K562 (cell line): ENCODE measurements around the gene ZNF48. TPM values are rescaled to one million over a fixed set of nuclear protein-coding genes. Genes with fewer than 3 reads are reported as not detected.

Experiments used
- ATAC-seq: fragments of 200-7000 bp; cut with Tn5 transposase; 3 replicates; pipeline ENCODE4 v1.9.1; 2020; ENCODE audit warnings: moderate library complexity
- BruUV-seq: library from RNA; stranded (reverse); fragments of 400-500 nt; replicated peaks from 2 replicates; lab custom pipeline; 2021; lab: Mats Ljungman, UMichigan
- CTCF ChIA-PET: fragments of 300-600 bp; formaldehyde crosslinking; extraction: SDS; loops from one replicate; lab custom pipeline; 2021; ENCODE audit warnings: low intra/inter-chr PET ratio; lab: Yijun Ruan, JAX
- POLR2A ChIA-PET: fragments of 300-600, 350-650 bp; sonication (Branson Sonifier 250); formaldehyde crosslinking; extraction: SDS; loops from one replicate; lab custom pipeline; 2021; ENCODE audit warnings: antibody characterized with exemption, inconsistent platforms; lab: Yijun Ruan, JAX
- DNase-seq, 4 experiments: peaks; one replicate each; pipeline versions ENCODE4 v3.0.0 to v3.0.0-alpha.2; 2011 to 2018; ENCODE audit warnings: low spot score in 3 of 4, mixed read lengths in 3 of 4; ENCODE audit errors: extremely low read depth in 1 of 4
- FAIRE-seq: peaks from 2 replicates; lab custom pipeline; 2011; peaks lifted over from hg19 to GRCh38; lab: Jason Lieb, UNC
- H2AFZ ChIP-seq: 2 replicates; pipeline ENCODE4 v1.6.0; 2011; ENCODE audit warnings: low read depth, low read length, control low read depth, inconsistent platforms
- H3K27ac ChIP-seq: fragments of 200-600 bp; 3 replicates; pipeline ENCODE4 v1.8.0; 2011; ENCODE audit warnings: low read depth, mild to moderate bottlenecking, control low read depth, inconsistent platforms, low read length, moderate library complexity, mixed read lengths; ENCODE audit errors: extremely low read depth
- H3K27me3 ChIP-seq, 2 experiments: fragments of 300-600 bp in 1 of 2; 2 replicates in 1 of 2; 3 replicates in 1 of 2; pipeline versions ENCODE4 v1.6.0 to v1.8.0; 2011; ENCODE audit warnings: inconsistent platforms in 2 of 2, low read length in 2 of 2, mild to moderate bottlenecking in 1 of 2, mixed read lengths in 1 of 2, moderate library complexity in 1 of 2; ENCODE audit not compliant: control insufficient read depth in 2 of 2, insufficient read depth in 2 of 2
- H3K36me3 ChIP-seq: fragments of 300-600 bp; 3 replicates; pipeline ENCODE4 v1.8.0; 2011; ENCODE audit warnings: mild to moderate bottlenecking, low read length, inconsistent platforms; ENCODE audit not compliant: control insufficient read depth, insufficient read depth
- H3K4me1 ChIP-seq, 2 experiments: fragments of 200-600 bp in 1 of 2; replicated peaks in 1 of 2; 2 replicates in 1 of 2; 3 replicates in 1 of 2; pipeline versions ENCODE4 v1.5.1 to v1.8.0; 2011; ENCODE audit warnings: inconsistent platforms in 2 of 2, low read length in 2 of 2, mild to moderate bottlenecking in 1 of 2, mixed read lengths in 1 of 2, moderate library complexity in 1 of 2; ENCODE audit not compliant: control insufficient read depth in 2 of 2, insufficient read depth in 2 of 2
- H3K4me2 ChIP-seq: 2 replicates; pipeline ENCODE4 v1.6.1; 2011; ENCODE audit warnings: low read length, control low read depth, inconsistent platforms, mixed read lengths; ENCODE audit not compliant: insufficient read depth
- H3K4me3 ChIP-seq: fragments of 200-600 bp; sonication (generic), shearing (Covaris generic); 2 replicates; pipeline ENCODE4 v1.5.1; 2016; ENCODE audit warnings: control low read depth, inconsistent platforms
- H3K79me2 ChIP-seq: fragments of 200-600 bp; 3 replicates; pipeline ENCODE4 v1.8.0; 2011; ENCODE audit warnings: low read length, inconsistent platforms; ENCODE audit not compliant: control insufficient read depth, insufficient read depth
- H3K9ac ChIP-seq, 2 experiments: 2 replicates each; pipeline versions ENCODE4 v1.6.0 to v1.6.1; 2011; ENCODE audit warnings: low read depth in 2 of 2, low read length in 2 of 2, control low read depth in 1 of 2, inconsistent platforms in 1 of 2, mild to moderate bottlenecking in 1 of 2, mixed read lengths in 1 of 2; ENCODE audit not compliant: insufficient read depth in 1 of 2
- H3K9me1 ChIP-seq: one replicate; pipeline ENCODE4 v1.6.0; 2011; ENCODE audit warnings: inconsistent platforms, mild to moderate bottlenecking, low read length, moderate library complexity; ENCODE audit not compliant: control insufficient read depth, insufficient read depth
- H3K9me3 ChIP-seq: replicated peaks from 2 replicates; pipeline ENCODE4 v1.5.1; 2011; ENCODE audit warnings: low read depth, low read length, inconsistent platforms; ENCODE audit not compliant: control insufficient read depth, insufficient read depth
- H4K20me1 ChIP-seq: replicated peaks from 2 replicates; pipeline ENCODE4 v1.6.1; 2011; ENCODE audit warnings: low read length, inconsistent platforms, mixed read lengths; ENCODE audit not compliant: control insufficient read depth, insufficient read depth
- ETV1 ChIP-seq: fragments of 450-650 bp; conservative IDR thresholded peaks from 2 replicates; pipeline ENCODE4 v1.6.1; 2016; ENCODE audit warnings: missing genetic modification characterization, control low read depth, low read depth, missing compliant biosample characterization
- FOXK2 ChIP-seq, 2 experiments: fragments of 450-650 bp; IDR thresholded peaks in 1 of 2; conservative IDR thresholded peaks in 1 of 2; 2 replicates each; pipeline ENCODE4 v1.6.1; 2016; ENCODE audit warnings: low read depth in 2 of 2, mild to moderate bottlenecking in 1 of 2
- HCFC1 ChIP-seq: IDR thresholded peaks from 2 replicates; pipeline ENCODE4 v1.6.1; 2012; ENCODE audit warnings: low read depth, low read length, improper control_type of control experiment
- KLF10 ChIP-seq: fragments of 250-450 bp; sonication (Bioruptor Pico); IDR thresholded peaks from 2 replicates; pipeline ENCODE4 v1.6.1; 2021; ENCODE audit warnings: matching md5 sums
- MTA2 ChIP-seq: fragments of 450-650 bp; IDR thresholded peaks from 2 replicates; pipeline ENCODE4 v1.6.1; 2016; ENCODE audit warnings: low read depth
- NCOA2 ChIP-seq, 2 experiments: fragments of 450-650 bp; IDR thresholded peaks; 2 replicates each; pipeline ENCODE4 v1.6.1; 2018; ENCODE audit warnings: mild to moderate bottlenecking in 2 of 2, moderate library complexity in 1 of 2; ENCODE audit not compliant: partially characterized antibody in 2 of 2
- NCOA4 ChIP-seq: fragments of 450-650 bp; IDR thresholded peaks from 2 replicates; pipeline ENCODE4 v1.6.1; 2018; ENCODE audit warnings: mild to moderate bottlenecking; ENCODE audit not compliant: partially characterized antibody
- NFRKB ChIP-seq: fragments of 450-650 bp; IDR thresholded peaks from 2 replicates; pipeline ENCODE4 v1.6.1; 2016; ENCODE audit warnings: low read depth
- NRF1 ChIP-seq, 2 experiments: fragments of 450-650 bp; IDR thresholded peaks in 1 of 2; conservative IDR thresholded peaks in 1 of 2; 2 replicates each; pipeline ENCODE4 v1.6.1; 2014; ENCODE audit warnings: mild to moderate bottlenecking in 2 of 2
- PHF20 ChIP-seq: fragments of 450-650 bp; IDR thresholded peaks from 2 replicates; pipeline ENCODE4 v1.6.1; 2018; ENCODE audit not compliant: partially characterized antibody
- POLR2A ChIP-seq: fragments of 450-650 bp; conservative IDR thresholded peaks from 2 replicates; pipeline ENCODE4 v1.6.1; 2016
- RNF219 ChIP-seq: fragments of 250-450 bp; sonication (Bioruptor Pico); IDR thresholded peaks from 2 replicates; pipeline ENCODE4 v1.5.0; 2022; ENCODE audit warnings: mild to moderate bottlenecking
- RUNX1 ChIP-seq: sonication (generic); IDR thresholded peaks from 2 replicates; pipeline ENCODE4 v1.6.1; 2016; ENCODE audit warnings: antibody characterized with exemption, low read depth
- SMAD2 ChIP-seq: fragments of 150-350 bp; IDR thresholded peaks from 2 replicates; pipeline ENCODE4 v1.6.1; 2014; ENCODE audit warnings: low read depth, mild to moderate bottlenecking, low read length
- YBX1 ChIP-seq: fragments of 450-650 bp; IDR thresholded peaks from 2 replicates; pipeline ENCODE4 v1.7.1; 2016; ENCODE audit warnings: mild to moderate bottlenecking
- ZBED1 ChIP-seq: IDR thresholded peaks from 2 replicates; pipeline ENCODE4 v1.6.1; 2014
- ZNF134 ChIP-seq: fragments of 250-450 bp; sonication (Bioruptor Pico); conservative IDR thresholded peaks from 2 replicates; pipeline ENCODE4 v1.4.0; 2020
- ZNF511 ChIP-seq: sonication (generic); formaldehyde crosslinking; IDR thresholded peaks from 2 replicates; pipeline ENCODE4 v1.8.0; 2022; ENCODE audit warnings: mild to moderate bottlenecking, missing genetic modification reagents
- ZNF740 ChIP-seq, 3 experiments: fragments of 200-800 bp in 1 of 3; sonication (Bioruptor generic) in 1 of 3; sonication (generic) in 1 of 3; formaldehyde crosslinking in 1 of 3; IDR thresholded peaks; 2 replicates each; pipeline versions ENCODE4 v1.6.1 to v1.8.0; 2016 to 2022; ENCODE audit warnings: mild to moderate bottlenecking in 2 of 3, missing compliant biosample characterization in 2 of 3, missing genetic modification characterization in 2 of 3, missing genetic modification reagents in 1 of 3
- WGBS: fragments of 100-300 bp; shearing (Covaris generic); methylation state at CpG from one replicate; pipeline ENCODE4 v1.1.6; 2016; ENCODE audit warnings: low coverage, mixed read lengths; ENCODE audit not compliant: insufficient coverage; ENCODE audit errors: missing lambda C conversion rate; 5-methylcytosine and 5-hydroxymethylcytosine counted together
- in situ Hi-C: fragments of 300-500 bp; cut with MboI; formaldehyde crosslinking; loops from 4 replicates; pipeline ENCODE4 v1.15.0; 2018; ENCODE audit warnings: inconsistent platforms, mixed read lengths
- intact Hi-C: fragments of 100-400 bp; cut with micrococcal nuclease; formaldehyde crosslinking; loops from 2 replicates; pipeline ENCODE4 v1.14.2; 2022
- polyA plus RNA-seq, 8 experiments: library from polyadenylated mRNA; depleted of rRNA in 4 of 8; stranded (reverse) in 5 of 8; unstranded in 3 of 8; fragments of >200 nt; fragmentation: Nextera tagmentation in 2 of 8; fragmentation: Illumina TruSeq in 1 of 8; extraction: Ambion mirVana in 2 of 8; extraction: Trizol in 1 of 8; gene quantifications; 2 replicates each; pipeline versions ENCODE4 v1.2.1 to v1.2.3, GENCODE V29; 2011 to 2014; ENCODE audit warnings: inconsistent platforms in 1 of 8, missing spikeins in 1 of 8
- total RNA-seq, 7 experiments: library from RNA; depleted of rRNA in 6 of 7; stranded (reverse); fragments of >200 nt in 6 of 7; fragmentation: Illumina TruSeq in 2 of 7; extraction: Trizol in 2 of 7; gene quantifications; 2 replicates each; pipeline versions ENCODE4 v1.2.1 to v1.2.3, GENCODE V29; 2011 to 2021; ENCODE audit warnings: low replicate concordance in 1 of 7

ZNF48 gene
- total and polyA plus RNA-seq, 9 of the 15 experiments (the other 6 are each of a cell fraction or from before 2014, with no cell fraction given): 0.38 to 11.6 (median 4.7) TPM

- ChIA-PET POLR2A (interaction anchor here (0.6 to 2.3 kb wide), 6 partner anchors 13 to 518 kb away, joined by 3 to 6 read pairs (median 4); partner anchors contain the start of genes CD2BP2 and CTF1), CTCF (no interaction called here)
- H3K4me1 ChIP-seq: peaks cover 46 to 62% of the 10 kb centered on the region in 2 experiments
- intact Hi-C loops: loop anchor here (10.0 kb wide), 1 partner anchor 314 kb away; the partner anchor contains the start of gene ALDOA
- H3K79me2 ChIP-seq: peaks cover 16% of the 10 kb centered on the region
- no peaks in the 10 kb centered on the region for H3K27me3 ChIP-seq
- peak overlapping the region; percentile 83 for H3K4me2 ChIP-seq
- H4K20me1 ChIP-seq: no peaks in the 10 kb centered on the region
- ATAC-seq (peak; percentile 94), FAIRE-seq (peak; percentile 92), DNase-seq (peak; percentile 95 to 99 (median 96))
- peak overlapping the region; percentile 70 to 95 for H3K9ac ChIP-seq
- H3K9me3 ChIP-seq: no peaks in the 10 kb centered on the region
- peak overlapping the region; percentile 55 for H3K4me3 ChIP-seq
- peak overlapping the region; percentile 71 for H2AFZ ChIP-seq
- no peaks in the 10 kb centered on the region for H3K9me1 ChIP-seq
- H3K27ac ChIP-seq: peak overlapping the region; percentile 92
- in situ Hi-C loops: no loop called here
- no TSS peak for BruUV-seq
- 0% methylated on average over 37 of the region's 67 CpGs for WGBS
- H3K36me3 ChIP-seq: peaks cover 7% of the 10 kb centered on the region; the same call in 1 of the 3 replicates
- TF ChIP-seq ETV1 (tag): peak; percentile 9; the same call in 1 of the 2 replicates
- peak; percentile 77 to 78 for TF ChIP-seq NRF1 (conservative IDR thresholded peaks at IDR 0.05 in 1 of 2, IDR thresholded peaks at IDR 0.05 in 1 of 2)
- TF ChIP-seq YBX1: no peak
- no peak for TF ChIP-seq ZBED1
- peak in 1 of 2 experiments; percentile 13; a peak in 1 of 4 replicates for TF ChIP-seq FOXK2 (conservative IDR thresholded peaks at IDR 0.05 in 1 of 2, IDR thresholded peaks at IDR 0.05 in 1 of 2; ENCODE audit: low read depth in 2 of 2)
- no peak for TF ChIP-seq SMAD2
- TF ChIP-seq MTA2: no peak
- no peak for TF ChIP-seq ZNF740 (CRISPR knock-in tag; IDR thresholded peaks at IDR 0.05)
- no peak for TF ChIP-seq ZNF740 (tag; IDR thresholded peaks at IDR 0.05)
- TF ChIP-seq NCOA2 (IDR thresholded peaks at IDR 0.05; ENCODE audit: partially characterized antibody in 2 of 2): no peak
- peak; percentile 39; the same call in 1 of the 2 replicates for TF ChIP-seq ZNF511
- no peak for TF ChIP-seq NCOA4
- no peak for TF ChIP-seq NFRKB
- no peak for TF ChIP-seq KLF10 (CRISPR knock-in tag)
- TF ChIP-seq PHF20: peak; percentile 59
- no peak; the same call in 1 of the 2 replicates for TF ChIP-seq HCFC1
- TF ChIP-seq ZNF134 (CRISPR knock-in tag): peak; percentile 37; the same call in 1 of the 2 replicates
- TF ChIP-seq POLR2A: peak; percentile 81
- TF ChIP-seq RNF219 (CRISPR knock-in tag): no peak
- TF ChIP-seq RUNX1: no peak
Measured at GRCh38 chr16:30378236-30379157, 16.7 kb upstream of the ZNF48 start.
